Neural cell (in vitro differentiated cells): ENCODE data around the gene CLPSL2.

Source experiments
- EP300 ChIP-seq: fragments of 450-650 bp; conservative IDR thresholded peaks from 2 replicates; pipeline ENCODE4 v1.6.1; 2014; ENCODE audit warnings: antibody characterized with exemption, mild to moderate bottlenecking, moderate library complexity; ENCODE audit not compliant: poor library complexity, severe bottlenecking
- EZH2 ChIP-seq: fragments of 200-600, 300-800 bp; shearing (Covaris generic), sonication (generic); IDR thresholded peaks from 2 replicates; pipeline ENCODE4 v1.6.1; 2014; ENCODE audit warnings: antibody characterized with exemption, low read length, borderline replicate concordance, mild to moderate bottlenecking; ENCODE audit not compliant: insufficient read depth, poor library complexity, severe bottlenecking
- TAF1 ChIP-seq: IDR thresholded peaks from 2 replicates; pipeline ENCODE4 v1.6.1; 2012; ENCODE audit warnings: low read depth
- TF ChIP-seq, protein P1 (sequence below): fragments of 450-650 bp; IDR thresholded peaks from 2 replicates; pipeline ENCODE4 v1.5.1; 2014; ENCODE audit warnings: antibody characterized with exemption, mild to moderate bottlenecking, moderate library complexity; ENCODE audit not compliant: poor library complexity, severe bottlenecking

DNA sequence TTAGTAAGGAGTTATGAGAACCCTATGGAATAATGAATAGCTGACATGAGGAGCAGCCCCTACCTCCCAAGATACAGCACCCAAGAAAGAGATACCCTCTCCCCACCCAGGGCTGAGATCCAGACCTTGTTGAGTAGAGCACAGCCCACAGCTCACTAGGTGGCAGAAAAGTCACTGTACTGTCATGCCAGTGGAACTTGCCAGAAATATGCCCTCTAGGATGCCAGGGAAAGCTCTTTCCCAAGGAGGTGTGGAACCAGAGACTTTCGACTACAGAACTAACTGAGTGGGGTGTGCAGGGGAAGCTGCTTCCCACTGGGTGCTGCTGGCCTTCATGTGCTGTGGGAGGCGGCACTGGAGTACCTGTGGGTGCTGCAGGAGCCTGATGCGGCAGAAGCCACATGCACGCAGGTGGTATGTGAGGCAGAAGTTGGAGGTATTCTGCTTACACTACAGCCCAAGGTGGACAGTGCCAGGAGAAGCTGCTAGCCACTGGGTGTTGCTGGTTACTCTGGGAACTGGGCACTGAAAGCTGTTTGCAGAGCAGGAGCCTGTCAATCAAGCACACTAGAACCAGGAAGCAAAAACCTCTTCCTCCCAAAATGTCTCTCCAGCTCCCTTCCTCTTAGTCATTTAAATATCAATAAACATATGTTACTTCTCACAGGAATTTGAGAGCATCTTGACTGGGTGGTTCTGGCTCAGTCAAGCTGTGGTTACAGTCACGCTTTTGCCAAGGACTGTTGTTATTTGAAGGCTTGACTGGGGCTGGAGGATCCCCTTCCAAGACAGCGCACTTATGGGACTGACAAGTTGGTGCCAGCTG is 21.7 kb upstream of the CLPSL2 start:
- TF ChIP-seq EZH2 (no peak), TAF1 (no peak), EP300 (no peak)
- TF ChIP-seq, protein P1, sequence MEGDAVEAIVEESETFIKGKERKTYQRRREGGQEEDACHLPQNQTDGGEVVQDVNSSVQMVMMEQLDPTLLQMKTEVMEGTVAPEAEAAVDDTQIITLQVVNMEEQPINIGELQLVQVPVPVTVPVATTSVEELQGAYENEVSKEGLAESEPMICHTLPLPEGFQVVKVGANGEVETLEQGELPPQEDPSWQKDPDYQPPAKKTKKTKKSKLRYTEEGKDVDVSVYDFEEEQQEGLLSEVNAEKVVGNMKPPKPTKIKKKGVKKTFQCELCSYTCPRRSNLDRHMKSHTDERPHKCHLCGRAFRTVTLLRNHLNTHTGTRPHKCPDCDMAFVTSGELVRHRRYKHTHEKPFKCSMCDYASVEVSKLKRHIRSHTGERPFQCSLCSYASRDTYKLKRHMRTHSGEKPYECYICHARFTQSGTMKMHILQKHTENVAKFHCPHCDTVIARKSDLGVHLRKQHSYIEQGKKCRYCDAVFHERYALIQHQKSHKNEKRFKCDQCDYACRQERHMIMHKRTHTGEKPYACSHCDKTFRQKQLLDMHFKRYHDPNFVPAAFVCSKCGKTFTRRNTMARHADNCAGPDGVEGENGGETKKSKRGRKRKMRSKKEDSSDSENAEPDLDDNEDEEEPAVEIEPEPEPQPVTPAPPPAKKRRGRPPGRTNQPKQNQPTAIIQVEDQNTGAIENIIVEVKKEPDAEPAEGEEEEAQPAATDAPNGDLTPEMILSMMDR, result no peak
